ENCODE results near the gene SGK1. TPM values are rescaled to one million over a fixed set of nuclear protein-coding genes. Genes with fewer than 3 reads are reported as not detected.

SGK1 gene
- total RNA-seq, 3 donors from 2014 or later (not counting 1 experiment from before 2014, with no cell fraction given): 31.8 to 89.6 (median 33.3) TPM

- no peak overlapping the region for H3K27ac Mint-ChIP-seq
- H3K27ac ChIP-seq (ENCODE audit: low read length): no peak overlapping the region
- intact Hi-C loops (cut with micrococcal nuclease): no loop called here
- H3K9me3 Mint-ChIP-seq: no peaks in the 10 kb centered on the region
- no peak overlapping the region for H3K4me3 Mint-ChIP-seq
- no peak for DNase-seq
- peaks cover 2% of the 10 kb centered on the region for H3K27me3 ChIP-seq (ENCODE audit: control insufficient read depth, insufficient read depth, low read length)
- no peaks in the 10 kb centered on the region for H3K4me1 ChIP-seq (ENCODE audit: control insufficient read depth, insufficient read depth, low read length)
- H3K27me3 Mint-ChIP-seq (ENCODE audit: low read depth in 2 of 2): peaks cover 6 to 17% of the 10 kb centered on the region in 2 donors
- H3K4me3 ChIP-seq (ENCODE audit: low read length): no peak overlapping the region
- H3K4me1 Mint-ChIP-seq: no peaks in the 10 kb centered on the region
- ATAC-seq: no peak
- H3K36me3 ChIP-seq (ENCODE audit: control insufficient read depth, insufficient read depth, low read length): no peaks in the 10 kb centered on the region
- no peak for TF ChIP-seq CTCF (IDR thresholded peaks at IDR 0.05)
- H3K36me3 Mint-ChIP-seq: no peaks in the 10 kb centered on the region
- H3K9me3 ChIP-seq (ENCODE audit: control insufficient read depth, insufficient read depth, low read length): peaks cover 4% of the 10 kb centered on the region
- WGBS (ENCODE audit: insufficient coverage): 81% methylated on average over 5 of the region's 5 CpGs
These were observed 6.2 kb upstream of the SGK1 start for GRCh38 chr6:134324141-134324540.

DNA sequence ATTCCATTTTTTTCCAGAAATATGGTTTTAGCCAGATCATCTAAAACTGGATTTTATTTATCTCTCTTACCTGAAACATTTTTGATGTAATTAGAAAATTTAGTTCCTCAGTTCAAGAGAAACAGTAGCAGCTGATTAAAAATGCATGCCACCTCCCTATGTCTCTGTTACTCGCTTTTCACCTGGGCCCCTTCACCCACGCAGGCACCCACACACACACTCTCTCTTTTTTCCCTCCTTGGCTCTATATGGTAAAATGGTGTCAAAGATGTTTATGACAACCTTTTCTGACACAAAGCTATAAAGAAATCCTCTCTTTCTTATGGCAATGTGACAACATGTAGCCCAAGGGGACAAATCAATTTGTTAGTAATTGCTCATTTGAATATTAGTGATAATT lies 5.8 kb upstream of the SGK1 start:
- TF ChIP-seq CTCF (IDR thresholded peaks at IDR 0.05): no peak
- WGBS (ENCODE audit: insufficient coverage): no CpG with 5 or more reads among the region's 2 CpGs
- intact Hi-C loops (cut with micrococcal nuclease): no loop called here
- Mint-ChIP-seq H3K9me3 (no peaks in the 10 kb centered on the region), H3K4me3 (no peak overlapping the region), H3K27ac (no peak overlapping the region), H3K4me1 (no peaks in the 10 kb centered on the region), H3K36me3 (no peaks in the 10 kb centered on the region), H3K27me3 (ENCODE audit: low read depth in 2 of 2) (peaks cover 8 to 21% of the 10 kb centered on the region in 2 donors)
- no peak for DNase-seq
- ATAC-seq: no peak
- no peaks in the 10 kb centered on the region for H3K4me1 ChIP-seq (ENCODE audit: control insufficient read depth, insufficient read depth, low read length)
- peaks cover 5% of the 10 kb centered on the region for H3K27me3 ChIP-seq (ENCODE audit: control insufficient read depth, insufficient read depth, low read length)
- no peak overlapping the region for H3K27ac ChIP-seq (ENCODE audit: low read length)
- peaks cover 4% of the 10 kb centered on the region for H3K9me3 ChIP-seq (ENCODE audit: control insufficient read depth, insufficient read depth, low read length)
- H3K36me3 ChIP-seq (ENCODE audit: control insufficient read depth, insufficient read depth, low read length): no peaks in the 10 kb centered on the region
- no peak overlapping the region for H3K4me3 ChIP-seq (ENCODE audit: low read length)

DNA sequence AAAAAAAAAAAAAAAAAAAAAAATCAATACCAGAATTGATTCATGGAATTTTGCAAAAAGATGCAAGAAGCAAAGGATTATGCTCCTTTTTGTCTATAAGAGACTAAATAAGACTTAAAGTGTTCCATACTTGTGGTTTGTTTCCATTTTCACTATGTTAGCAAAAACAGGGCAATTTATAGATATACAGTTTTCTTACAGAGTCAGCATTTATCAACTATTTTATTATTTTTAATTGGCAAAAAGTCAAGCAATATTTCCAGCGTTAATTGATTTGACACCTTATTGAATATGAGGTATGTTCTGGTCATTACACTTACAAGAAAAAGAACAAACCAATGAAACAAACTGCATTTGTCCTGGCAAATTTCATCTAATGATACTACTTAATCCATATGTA lies 5.4 kb upstream of the SGK1 start:
- Mint-ChIP-seq H3K36me3 (no peaks in the 10 kb centered on the region), H3K4me1 (peaks cover 0 to 1% of the 10 kb centered on the region in 2 donors), H3K27me3 (ENCODE audit: low read depth in 2 of 2) (peaks cover 12 to 25% of the 10 kb centered on the region in 2 donors), H3K9me3 (no peaks in the 10 kb centered on the region), H3K27ac (no peak overlapping the region), H3K4me3 (no peak overlapping the region)
- intact Hi-C loops (cut with micrococcal nuclease): no loop called here
- ATAC-seq (no peak), DNase-seq (no peak)
- TF ChIP-seq CTCF (IDR thresholded peaks at IDR 0.05): no peak
- WGBS (ENCODE audit: insufficient coverage): no CpG with 5 or more reads among the region's 1 CpG
- Histone ChIP-seq H3K27me3 (ENCODE audit: control insufficient read depth, insufficient read depth, low read length) (peaks cover 5% of the 10 kb centered on the region), H3K4me1 (ENCODE audit: control insufficient read depth, insufficient read depth, low read length) (no peaks in the 10 kb centered on the region), H3K36me3 (ENCODE audit: control insufficient read depth, insufficient read depth, low read length) (no peaks in the 10 kb centered on the region), H3K4me3 (ENCODE audit: low read length) (no peak overlapping the region), H3K27ac (ENCODE audit: low read length) (no peak overlapping the region), H3K9me3 (ENCODE audit: control insufficient read depth, insufficient read depth, low read length) (peaks cover 4% of the 10 kb centered on the region)

- no peak for TF ChIP-seq CTCF (IDR thresholded peaks at IDR 0.05)
- peaks cover 4% of the 10 kb centered on the region for H3K9me3 ChIP-seq (ENCODE audit: control insufficient read depth, insufficient read depth, low read length)
- no peak for ATAC-seq
These were observed 4.3 kb upstream of the SGK1 start for GRCh38 chr6:134322216-134322615.

More at GRCh38 chr6:134322216-134322615, 4.3 kb upstream of the SGK1 start:
- H3K4me3 Mint-ChIP-seq: no peak overlapping the region
- H3K27me3 Mint-ChIP-seq (ENCODE audit: low read depth in 2 of 2): peaks cover 23 to 36% of the 10 kb centered on the region in 2 donors
- H3K36me3 Mint-ChIP-seq: no peaks in the 10 kb centered on the region
- peaks cover 8% of the 10 kb centered on the region for H3K4me1 ChIP-seq (ENCODE audit: control insufficient read depth, insufficient read depth, low read length)
- H3K36me3 ChIP-seq (ENCODE audit: control insufficient read depth, insufficient read depth, low read length): no peaks in the 10 kb centered on the region
- intact Hi-C loops (cut with micrococcal nuclease): no loop called here
- H3K27me3 ChIP-seq (ENCODE audit: control insufficient read depth, insufficient read depth, low read length): peaks cover 12% of the 10 kb centered on the region
- WGBS (ENCODE audit: insufficient coverage): 100% methylated on average over 1 of the region's 2 CpGs
- H3K27ac ChIP-seq (ENCODE audit: low read length): no peak overlapping the region
- H3K9me3 Mint-ChIP-seq: no peaks in the 10 kb centered on the region
- no peak overlapping the region for H3K27ac Mint-ChIP-seq
- no peak overlapping the region for H3K4me3 ChIP-seq (ENCODE audit: low read length)
- peaks cover 7 to 11% of the 10 kb centered on the region in 2 donors for H3K4me1 Mint-ChIP-seq
- no peak for DNase-seq
